ENCODE data around the gene ABCA2.
A peak's percentile ranks its signal among the peaks of the same experiment; 100 is the strongest.

Gene ABCA2

GRCh38 chr9:137030006-137030405 lies 2.0 kb upstream of the ABCA2 start:
- DNase-seq (ENCODE audit: low spot score): no peak
- no peak for TF ChIP-seq CTCF (IDR thresholded peaks at IDR 0.05; ENCODE audit: extremely low read depth, missing control alignments)

GRCh38 chr9:137029058-137029936 lies 1.3 kb upstream of the ABCA2 start:
- peak; percentile 88 for DNase-seq (ENCODE audit: low spot score)
- peak; percentile 88 for TF ChIP-seq CTCF (IDR thresholded peaks at IDR 0.05; ENCODE audit: extremely low read depth, missing control alignments)

GRCh38 chr9:137028263-137029057 lies 423 bp upstream of the ABCA2 start:
- peak; percentile 93 for DNase-seq (ENCODE audit: low spot score)
- peak; percentile 61 for TF ChIP-seq CTCF (IDR thresholded peaks at IDR 0.05; ENCODE audit: extremely low read depth, missing control alignments)

- TF ChIP-seq CTCF (IDR thresholded peaks at IDR 0.05; ENCODE audit: extremely low read depth, missing control alignments): no peak
- no peak for DNase-seq (ENCODE audit: low spot score)
Observed at GRCh38 chr9:137026828-137027227, 1.2 kb downstream of the ABCA2 start.

GRCh38 chr9:137026384-137026783 lies 1.7 kb downstream of the ABCA2 start:
- TF ChIP-seq CTCF (IDR thresholded peaks at IDR 0.05; ENCODE audit: extremely low read depth, missing control alignments): no peak
- no peak for DNase-seq (ENCODE audit: low spot score)

- DNase-seq (ENCODE audit: low spot score): no peak
- TF ChIP-seq CTCF (IDR thresholded peaks at IDR 0.05; ENCODE audit: extremely low read depth, missing control alignments): no peak
Observed at GRCh38 chr9:137025517-137025966, 2.5 kb downstream of the ABCA2 start.

GRCh38 chr9:137023583-137023991 lies 4.5 kb downstream of the ABCA2 start:
- no peak for DNase-seq (ENCODE audit: low spot score)
- no peak for TF ChIP-seq CTCF (IDR thresholded peaks at IDR 0.05; ENCODE audit: extremely low read depth, missing control alignments)
